RCC 7860 (cell line): ENCODE results near the gene RAB29.
"Not testable (repeated sequence)": the region's sequence is repeated elsewhere in the genome, so short reads cannot be mapped to it uniquely, and the experiment has no call there.

ENCODE experiments used
- DNase-seq: peaks from one replicate; pipeline ENCODE4 v3.0.0-alpha.2; 2015; ENCODE audit warnings: low spot score
- FAIRE-seq: peaks from 2 replicates; lab custom pipeline; 2012; peaks lifted over from hg19 to GRCh38; lab: Jason Lieb, UNC

Gene RAB29, protein sequence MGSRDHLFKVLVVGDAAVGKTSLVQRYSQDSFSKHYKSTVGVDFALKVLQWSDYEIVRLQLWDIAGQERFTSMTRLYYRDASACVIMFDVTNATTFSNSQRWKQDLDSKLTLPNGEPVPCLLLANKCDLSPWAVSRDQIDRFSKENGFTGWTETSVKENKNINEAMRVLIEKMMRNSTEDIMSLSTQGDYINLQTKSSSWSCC

GRCh38 chr1:205775015-205775716 lies at the start of gene RAB29:
TSS of gene RAB29 (minus strand) at chr1:205775482. CDS start at chr1:205774956, 526 bp downstream.
- DNase-seq = peak; percentile 47
- FAIRE-seq = peak; percentile 38

- no peak for DNase-seq
- FAIRE-seq = no peak
These were observed 48.9 kb upstream of the RAB29 start for GRCh38 chr1:205824180-205824579.

DNA sequence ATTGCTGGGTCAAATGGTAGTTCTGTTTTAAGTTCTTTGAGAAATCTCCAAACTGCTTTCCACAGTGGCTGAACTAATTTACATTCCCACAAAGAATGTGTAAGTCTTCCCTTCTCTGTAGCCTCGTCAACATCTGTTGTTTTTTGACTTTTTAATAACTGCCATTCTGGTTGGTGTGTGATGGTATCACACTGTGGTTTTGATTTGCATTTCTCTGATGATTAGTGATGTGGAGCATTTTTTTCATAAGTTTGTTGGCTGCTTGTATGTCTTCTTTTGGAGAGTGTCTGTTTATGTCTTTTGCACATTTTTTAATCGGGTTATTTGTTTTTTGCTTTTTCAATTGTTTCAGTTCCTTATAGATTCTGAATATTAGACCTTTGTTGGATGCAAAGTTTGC lies 48.0 kb upstream of the RAB29 start:
- FAIRE-seq, DNase-seq: not testable (repeated sequence)

- FAIRE-seq = no peak
- DNase-seq = no peak
These were observed 47.1 kb upstream of the RAB29 start for GRCh38 chr1:205822397-205822796.

DNA sequence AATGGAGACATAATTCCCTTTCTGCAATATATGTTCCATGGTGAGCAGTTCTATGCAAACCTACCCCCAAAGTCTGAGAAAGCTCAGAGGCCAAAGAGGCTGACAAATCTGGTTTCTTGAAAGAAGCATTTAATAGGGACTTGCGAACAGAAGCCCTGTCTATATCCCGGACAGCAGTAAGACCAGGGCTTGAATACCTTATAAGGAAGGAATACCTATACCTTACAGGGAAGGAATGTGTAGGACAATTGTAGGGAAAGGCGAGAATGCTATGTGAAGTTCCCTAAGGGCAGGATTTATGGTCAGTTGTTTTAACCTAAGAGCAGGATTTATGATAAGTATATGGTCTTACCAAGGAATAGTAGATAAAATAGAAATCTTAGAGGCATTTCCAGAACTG lies 42.7 kb upstream of the RAB29 start:
- no peak for DNase-seq
- no peak for FAIRE-seq

- DNase-seq (no peak), FAIRE-seq (no peak)
These were observed 42.1 kb upstream of the RAB29 start for GRCh38 chr1:205817364-205817763.

GRCh38 chr1:205813755-205814058 lies 38.4 kb upstream of the RAB29 start:
- peak; percentile 39 for DNase-seq
- no peak for FAIRE-seq

GRCh38 chr1:205812878-205813754 lies 37.8 kb upstream of the RAB29 start, which contains the start of gene SLC41A1:
TSS of gene SLC41A1 (minus strand) at chr1:205813198. CDS start at chr1:205810441, 2,757 bp downstream.
- peak; percentile 68 for FAIRE-seq
- DNase-seq = peak; percentile 87

DNA sequence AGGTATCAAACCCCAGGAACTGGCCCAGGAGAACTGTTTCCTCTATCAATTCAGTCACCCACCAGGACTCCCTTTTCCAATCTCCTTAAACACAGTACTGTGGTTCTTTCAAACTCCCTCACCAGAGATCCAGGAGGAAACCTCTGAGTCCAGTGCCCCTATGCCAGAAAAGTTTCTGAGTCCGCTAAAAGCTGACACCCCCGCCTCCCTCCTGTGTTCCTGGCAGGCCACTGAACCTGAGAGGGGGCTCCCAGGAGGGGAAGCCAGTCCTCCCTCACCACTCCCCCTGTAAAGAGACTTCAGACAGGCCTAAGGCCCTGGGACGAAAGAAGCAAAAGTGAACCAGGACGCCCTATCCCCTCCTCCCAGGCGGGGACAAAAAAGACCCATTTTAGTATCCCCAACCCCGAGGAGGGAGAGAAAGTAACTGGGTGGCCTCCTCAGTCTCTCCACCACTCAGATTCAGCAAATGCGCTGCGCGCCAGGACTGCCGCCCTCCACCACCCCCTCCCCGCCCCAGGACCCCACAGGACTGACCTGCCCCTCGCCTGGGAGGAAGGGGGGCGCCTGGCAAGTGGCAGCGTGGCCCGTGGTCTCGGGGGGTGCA lies 37.1 kb upstream of the RAB29 start:
- FAIRE-seq = no peak
- DNase-seq = no peak

- DNase-seq = no peak
- FAIRE-seq = no peak
These were observed 36.4 kb upstream of the RAB29 start for GRCh38 chr1:205811660-205812059.

- DNase-seq (no peak), FAIRE-seq (no peak)
These were observed 35.3 kb upstream of the RAB29 start for GRCh38 chr1:205810448-205811157.

- no peak for DNase-seq
These were observed 34.7 kb upstream of the RAB29 start for GRCh38 chr1:205809942-205810345.

DNA sequence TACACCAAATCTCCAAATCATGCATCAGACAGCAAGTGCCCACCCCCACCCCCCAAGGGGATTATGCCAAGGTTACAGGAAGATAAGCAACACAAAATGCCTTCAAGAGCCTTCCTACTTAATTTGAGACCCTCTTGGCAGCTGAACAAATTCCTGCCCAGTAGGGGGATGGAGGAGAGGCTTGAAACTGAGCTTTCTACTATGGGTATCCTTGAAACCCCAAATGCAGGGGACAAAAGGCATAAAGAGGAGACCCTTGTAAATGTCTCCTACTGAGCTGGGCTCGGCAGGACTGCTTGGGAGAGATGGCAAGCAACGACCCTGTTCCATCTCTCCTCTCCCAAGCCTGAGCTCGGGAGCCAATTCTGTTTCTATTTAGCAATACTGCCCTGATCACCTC lies 34.2 kb upstream of the RAB29 start:
- DNase-seq (no peak), FAIRE-seq (no peak)

More at GRCh38 chr1:205809942-205810345, 34.7 kb upstream of the RAB29 start:
- no peak for FAIRE-seq

GRCh38 chr1:205805082-205805711 lies 29.9 kb upstream of the RAB29 start:
- DNase-seq = no peak
- FAIRE-seq = no peak

DNA sequence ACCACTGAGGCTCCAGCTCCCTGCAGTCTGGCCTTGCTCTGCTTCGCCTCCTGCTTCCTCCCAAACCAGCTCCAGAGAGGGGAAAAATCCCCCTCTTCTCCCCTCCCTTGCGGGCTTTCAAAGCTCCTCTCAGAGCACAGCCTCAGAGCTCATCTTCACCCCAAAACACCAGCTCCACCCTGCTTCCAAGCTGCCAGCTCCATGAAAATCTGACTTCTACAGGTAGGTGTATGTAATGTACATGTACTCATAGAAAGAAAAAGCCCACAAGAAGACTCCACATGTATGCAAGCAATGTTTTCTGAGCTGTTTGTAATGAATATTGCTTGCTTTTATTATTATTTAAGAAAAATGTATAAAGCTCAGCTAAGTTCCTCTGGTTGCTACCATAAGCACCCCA lies 29.3 kb upstream of the RAB29 start:
- DNase-seq = no peak
- no peak for FAIRE-seq

- no peak for FAIRE-seq
These were observed 28.7 kb upstream of the RAB29 start for GRCh38 chr1:205803986-205804385.

GRCh38 chr1:205802060-205802459 lies 26.8 kb upstream of the RAB29 start:
- FAIRE-seq = no peak

More at GRCh38 chr1:205803986-205804385, 28.7 kb upstream of the RAB29 start:
- DNase-seq = no peak

DNA sequence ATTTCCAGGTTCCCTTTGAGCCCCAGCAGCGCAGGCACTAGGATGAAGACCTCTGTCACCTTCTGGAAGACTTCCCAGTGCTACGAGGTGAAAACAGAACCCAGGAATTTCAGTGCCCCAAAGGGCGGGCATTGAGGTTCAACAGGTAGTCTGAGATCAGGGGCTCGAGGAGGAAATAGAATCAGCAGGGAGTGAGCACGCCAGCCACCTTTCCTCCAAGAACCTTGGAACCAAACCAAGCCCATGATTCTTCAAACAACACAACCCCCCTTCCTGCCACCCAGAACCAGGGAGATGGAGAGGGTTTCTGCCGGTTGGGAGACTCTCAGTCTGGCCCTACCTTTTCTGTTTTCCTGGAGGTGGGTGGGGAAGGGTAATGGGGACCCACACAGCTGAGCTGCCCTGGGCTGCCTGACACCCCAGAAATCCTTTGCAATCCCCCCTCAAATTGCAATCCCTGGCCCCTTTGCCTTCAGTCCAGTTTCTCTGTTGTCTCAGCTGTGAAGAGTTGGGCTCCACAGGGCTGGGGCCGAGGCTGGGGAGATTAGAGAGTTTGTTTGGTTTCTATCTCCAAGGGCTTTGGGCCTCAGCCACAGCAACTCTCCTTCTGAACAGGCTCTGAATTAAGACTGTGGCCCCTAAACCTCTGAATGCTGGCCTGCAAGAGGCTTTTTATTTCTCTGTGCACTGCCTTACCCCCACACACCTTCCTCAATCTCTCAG lies 25.9 kb upstream of the RAB29 start:
- DNase-seq (no peak), FAIRE-seq (no peak)

More at GRCh38 chr1:205802060-205802459, 26.8 kb upstream of the RAB29 start:
- DNase-seq = no peak

DNA sequence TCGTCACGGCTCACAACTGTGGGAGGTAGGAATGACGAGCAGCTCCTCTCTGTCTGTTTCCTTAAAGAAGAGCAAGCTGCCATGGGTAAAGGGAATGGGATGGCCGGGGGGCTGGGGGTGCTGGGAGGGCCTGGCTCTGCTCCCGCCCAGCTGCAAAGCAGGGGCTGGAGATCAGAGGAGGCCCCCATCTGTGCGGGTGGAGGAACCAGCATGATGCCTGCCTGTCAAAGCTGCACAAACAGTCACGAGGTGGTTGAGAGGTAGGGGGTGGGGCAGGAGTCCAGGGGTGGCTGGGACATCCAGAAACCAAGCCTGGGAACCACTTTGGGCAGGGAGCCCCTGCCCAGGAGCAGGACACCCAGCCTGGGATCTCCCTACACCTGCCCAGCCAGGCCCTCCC lies 25.1 kb upstream of the RAB29 start:
- DNase-seq (no peak), FAIRE-seq (no peak)
